ENCODE measurements around the gene LRRC26.
"Not testable (repeated sequence)": the region's sequence is repeated elsewhere in the genome, so short reads cannot be mapped to it uniquely, and the experiment has no call there.

The LRRC26 gene

DNA sequence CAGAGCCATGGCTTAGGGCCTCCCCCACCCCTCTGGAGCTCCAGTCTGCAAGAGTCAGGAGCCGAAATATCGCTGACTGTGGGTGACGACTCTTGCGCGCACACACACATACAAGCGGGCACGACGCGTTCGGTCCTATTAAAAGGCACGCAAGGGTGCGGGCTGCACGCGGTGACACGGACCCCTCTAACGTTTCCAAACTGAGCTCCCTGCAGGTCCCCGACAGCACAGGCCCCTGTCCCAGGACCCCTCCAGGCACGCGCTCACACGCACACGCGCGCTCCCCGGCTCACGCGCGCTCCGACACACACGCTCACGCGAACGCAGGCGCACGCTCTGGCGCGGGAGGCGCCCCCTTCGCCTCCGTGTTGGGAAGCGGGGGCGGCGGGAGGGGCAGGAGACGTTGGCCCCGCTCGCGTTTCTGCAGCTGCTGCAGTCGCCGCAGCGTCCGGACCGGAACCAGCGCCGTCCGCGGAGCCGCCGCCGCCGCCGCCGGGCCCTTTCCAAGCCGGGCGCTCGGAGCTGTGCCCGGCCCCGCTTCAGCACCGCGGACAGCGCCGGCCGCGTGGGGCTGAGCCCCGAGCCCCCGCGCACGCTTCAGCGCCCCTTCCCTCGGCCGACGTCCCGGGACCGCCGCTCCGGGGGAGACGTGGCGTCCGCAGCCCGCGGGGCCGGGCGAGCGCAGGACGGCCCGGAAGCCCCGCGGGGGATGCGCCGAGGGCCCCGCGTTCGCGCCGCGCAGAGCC is 31.0 kb downstream of the LRRC26 start, which contains the start of gene GRIN1:
Gene GRIN1, plus strand, starts transcription at position 433 of the 746 bp plus-strand sequence. CDS start 333 bp downstream, outside the sequence.
- H3K9me3 ChIP-seq, result no peaks in the 10 kb centered on the region
- TF ChIP-seq, protein P1, sequence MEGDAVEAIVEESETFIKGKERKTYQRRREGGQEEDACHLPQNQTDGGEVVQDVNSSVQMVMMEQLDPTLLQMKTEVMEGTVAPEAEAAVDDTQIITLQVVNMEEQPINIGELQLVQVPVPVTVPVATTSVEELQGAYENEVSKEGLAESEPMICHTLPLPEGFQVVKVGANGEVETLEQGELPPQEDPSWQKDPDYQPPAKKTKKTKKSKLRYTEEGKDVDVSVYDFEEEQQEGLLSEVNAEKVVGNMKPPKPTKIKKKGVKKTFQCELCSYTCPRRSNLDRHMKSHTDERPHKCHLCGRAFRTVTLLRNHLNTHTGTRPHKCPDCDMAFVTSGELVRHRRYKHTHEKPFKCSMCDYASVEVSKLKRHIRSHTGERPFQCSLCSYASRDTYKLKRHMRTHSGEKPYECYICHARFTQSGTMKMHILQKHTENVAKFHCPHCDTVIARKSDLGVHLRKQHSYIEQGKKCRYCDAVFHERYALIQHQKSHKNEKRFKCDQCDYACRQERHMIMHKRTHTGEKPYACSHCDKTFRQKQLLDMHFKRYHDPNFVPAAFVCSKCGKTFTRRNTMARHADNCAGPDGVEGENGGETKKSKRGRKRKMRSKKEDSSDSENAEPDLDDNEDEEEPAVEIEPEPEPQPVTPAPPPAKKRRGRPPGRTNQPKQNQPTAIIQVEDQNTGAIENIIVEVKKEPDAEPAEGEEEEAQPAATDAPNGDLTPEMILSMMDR (IDR thresholded peaks at IDR 0.05), result no peak
- H3K27ac ChIP-seq, result no peak within 1 kb of the TSS
- no peaks in the 10 kb centered on the region for H3K36me3 ChIP-seq
- no peak within 1 kb of the TSS for H3K4me3 ChIP-seq (ENCODE audit: low read depth in 1 of 2, low read length in 1 of 2)
- peaks cover 100% of the 10 kb centered on the region for H3K27me3 ChIP-seq
- no peaks in the 10 kb centered on the region for H3K4me1 ChIP-seq (ENCODE audit: control insufficient read depth in 1 of 2, insufficient read depth in 1 of 2, low read depth in 1 of 2, low read length in 1 of 2)

DNA sequence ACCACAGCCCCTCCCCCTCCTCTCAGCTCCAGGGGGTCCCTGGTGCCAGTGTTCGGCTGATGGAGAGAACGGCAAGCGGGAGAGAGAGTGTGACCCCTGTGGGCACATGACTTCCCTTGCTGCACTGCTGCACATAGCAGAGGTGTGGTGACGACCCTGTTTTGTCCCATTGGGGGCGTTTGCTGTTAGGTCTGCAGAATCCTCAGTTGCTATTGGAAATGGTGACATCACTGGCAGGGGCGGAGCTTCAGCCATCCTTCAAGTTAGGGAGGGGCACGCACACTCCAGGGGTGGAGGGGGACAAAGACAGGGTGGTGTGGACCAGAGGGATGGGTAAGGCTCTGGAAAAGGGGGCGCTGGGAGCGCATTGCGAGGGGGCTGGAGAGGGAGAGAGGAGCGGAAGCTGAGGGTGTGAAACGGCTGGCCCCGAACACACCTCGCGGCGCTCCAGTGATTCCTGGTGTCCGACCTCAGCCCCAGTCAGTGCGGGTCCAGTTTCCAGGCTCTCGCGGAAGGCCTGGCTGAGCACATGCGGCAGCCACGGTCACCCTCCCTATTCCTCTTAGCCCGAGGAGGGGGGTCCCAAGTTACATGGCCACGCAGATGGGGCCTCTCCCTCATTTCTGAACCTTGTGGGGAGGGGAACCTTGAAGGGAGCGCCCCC is 31.7 kb downstream of the LRRC26 start:
- Histone ChIP-seq H3K36me3 (no peaks in the 10 kb centered on the region), H3K9me3 (no peaks in the 10 kb centered on the region), H3K4me3 (ENCODE audit: low read depth in 1 of 2, low read length in 1 of 2) (no peak overlapping the region), H3K27ac (no peak overlapping the region), H3K27me3 (peaks cover 100% of the 10 kb centered on the region), H3K4me1 (ENCODE audit: control insufficient read depth in 1 of 2, insufficient read depth in 1 of 2, low read depth in 1 of 2, low read length in 1 of 2) (no peaks in the 10 kb centered on the region)
- TF ChIP-seq, protein P1 (IDR thresholded peaks at IDR 0.05), result no peak

DNA sequence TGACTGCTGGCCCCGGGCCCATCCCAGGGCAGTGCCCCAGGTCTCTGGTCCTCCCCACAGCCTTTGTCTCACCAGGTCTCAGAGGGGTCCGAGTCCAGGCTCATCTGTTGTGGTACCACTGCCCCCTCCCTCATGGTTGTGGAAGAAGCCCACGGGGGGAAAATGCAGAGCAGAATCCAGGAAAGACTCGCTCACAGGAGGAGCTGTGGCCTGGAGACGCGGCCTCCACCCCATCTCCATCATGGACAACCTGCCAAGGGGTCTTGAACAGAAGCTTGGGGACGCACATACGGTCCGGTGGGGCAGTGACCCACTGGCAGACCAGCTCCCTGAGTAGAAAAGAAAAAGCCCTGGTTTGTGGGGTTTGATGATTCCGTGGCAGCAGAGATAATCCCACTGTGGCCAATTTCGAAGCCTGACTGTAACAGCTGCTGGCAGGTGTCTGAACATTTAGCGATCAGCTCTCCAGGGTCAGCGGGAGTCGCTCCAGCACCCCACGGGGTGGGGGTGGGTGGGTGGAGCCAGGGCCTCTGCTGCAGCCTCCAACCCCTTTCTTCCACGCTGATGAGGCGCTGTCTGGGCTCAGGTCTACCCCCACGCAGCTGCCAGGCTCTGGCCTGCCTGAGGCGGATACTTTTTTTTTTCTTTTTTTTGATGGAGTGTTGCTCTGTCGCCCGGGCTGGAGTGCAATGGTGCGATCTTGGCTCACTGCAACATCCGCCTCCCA is 32.8 kb downstream of the LRRC26 start:
- H3K27ac ChIP-seq, result no peak overlapping the region
- H3K36me3 ChIP-seq, result no peaks in the 10 kb centered on the region
- TF ChIP-seq, protein P1 (IDR thresholded peaks at IDR 0.05), result no peak
- no peaks in the 10 kb centered on the region for H3K4me1 ChIP-seq (ENCODE audit: control insufficient read depth in 1 of 2, insufficient read depth in 1 of 2, low read depth in 1 of 2, low read length in 1 of 2)
- H3K27me3 ChIP-seq, result peaks cover 100% of the 10 kb centered on the region
- H3K4me3 ChIP-seq (ENCODE audit: low read depth in 1 of 2, low read length in 1 of 2), result no peak overlapping the region
- no peaks in the 10 kb centered on the region for H3K9me3 ChIP-seq

DNA sequence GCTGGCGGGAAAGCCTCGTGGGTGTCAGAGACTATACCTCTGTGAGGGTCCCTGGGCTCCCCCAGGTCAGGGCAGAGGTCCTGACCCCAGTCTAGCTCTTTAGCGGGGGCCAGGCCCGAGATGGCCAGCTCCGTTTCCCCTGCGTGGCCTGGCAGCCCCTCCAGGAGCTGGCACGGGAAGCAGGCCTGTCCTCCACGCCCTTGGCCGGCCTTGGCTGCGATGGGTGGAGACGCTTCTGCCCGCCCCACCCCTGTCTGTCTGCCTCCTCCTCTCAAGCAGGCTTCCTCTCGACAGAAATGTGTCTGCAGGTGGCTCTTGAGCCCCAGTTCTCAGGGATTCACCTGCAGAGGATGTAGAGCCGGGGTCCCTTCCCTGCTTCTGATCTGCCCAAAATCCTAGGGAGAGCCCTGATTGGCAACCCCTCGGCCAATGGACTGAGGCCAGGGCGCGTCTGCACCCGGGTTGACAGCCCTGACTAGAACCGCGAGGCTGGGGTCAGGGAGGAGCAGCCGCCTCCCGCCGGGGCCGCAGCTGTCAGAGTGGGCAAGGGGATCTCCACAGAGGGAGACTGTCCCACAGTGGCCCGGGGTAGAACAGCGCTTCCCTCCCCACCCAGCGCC is 33.5 kb downstream of the LRRC26 start:
- Histone ChIP-seq H3K4me3 (ENCODE audit: low read depth in 1 of 2, low read length in 1 of 2) (no peak overlapping the region), H3K27me3 (peaks cover 100% of the 10 kb centered on the region), H3K9me3 (no peaks in the 10 kb centered on the region)

DNA sequence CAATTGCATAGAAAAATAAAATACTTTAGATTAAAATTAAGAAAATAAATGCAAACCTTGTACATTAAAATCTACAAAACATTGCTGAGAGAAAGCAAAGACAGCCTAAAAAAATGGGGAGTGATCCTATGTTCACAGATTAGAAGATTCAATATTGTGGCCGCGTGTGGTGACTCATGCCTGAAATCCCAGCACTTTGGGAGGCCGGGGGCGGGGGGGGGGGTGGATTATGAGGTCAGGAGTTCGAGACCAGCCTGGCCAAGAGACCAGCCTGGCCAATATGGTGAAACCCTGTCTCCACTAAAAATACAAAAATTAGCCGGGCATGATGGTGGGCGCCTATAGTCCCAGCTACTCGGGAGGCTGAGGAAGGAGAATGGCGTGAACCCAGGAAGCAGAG is 34.7 kb downstream of the LRRC26 start:
- peaks cover 100% of the 10 kb centered on the region for H3K27me3 ChIP-seq
- H3K4me1 ChIP-seq (ENCODE audit: control insufficient read depth in 1 of 2, insufficient read depth in 1 of 2, low read depth in 1 of 2, low read length in 1 of 2); H3K36me3 ChIP-seq; H3K9me3 ChIP-seq; H3K4me3 ChIP-seq (ENCODE audit: low read depth in 1 of 2, low read length in 1 of 2); H3K27ac ChIP-seq: not testable (repeated sequence)

More for the DNA sequence above, 33.5 kb downstream of the LRRC26 start:
- H3K27ac ChIP-seq, result no peak overlapping the region
- no peaks in the 10 kb centered on the region for H3K36me3 ChIP-seq
- no peaks in the 10 kb centered on the region for H3K4me1 ChIP-seq (ENCODE audit: control insufficient read depth in 1 of 2, insufficient read depth in 1 of 2, low read depth in 1 of 2, low read length in 1 of 2)
- TF ChIP-seq, protein P1 (IDR thresholded peaks at IDR 0.05), result no peak
